ENCODE results near the gene DOCK8.
"Not testable (repeated sequence)": the region's sequence is repeated elsewhere in the genome, so short reads cannot be mapped to it uniquely, and the experiment has no call there.

Gene DOCK8

GRCh38 chr9:214648-215493, at the start of gene DOCK8:
Gene DOCK8, plus strand, starts transcription at chr9:214865. Its CDS starts 112 bp downstream, at chr9:214977.
- DNase-seq (ENCODE audit: low spot score): peak; percentile 79

GRCh38 chr9:169757-170156, 44.9 kb upstream of the DOCK8 start:
- DNase-seq (ENCODE audit: low spot score): not testable (repeated sequence)

GRCh38 chr9:178140-178825, 36.4 kb upstream of the DOCK8 start:
- peak; percentile 3 for DNase-seq (ENCODE audit: low spot score)

GRCh38 chr9:178970-179383, 35.7 kb upstream of the DOCK8 start, which contains the start of gene ZNG1A:
Gene ZNG1A, minus strand, starts transcription at chr9:179056. Its CDS starts 87 bp downstream, at chr9:178969.
- peak; percentile 89 for DNase-seq (ENCODE audit: low spot score)

- not testable (repeated sequence) for DNase-seq (ENCODE audit: low spot score)
Observed at GRCh38 chr9:199601-200000, 15.1 kb upstream of the DOCK8 start.

- no peak for DNase-seq (ENCODE audit: low spot score)
Observed at GRCh38 chr9:206481-206880, 8.2 kb upstream of the DOCK8 start.

- no peak for DNase-seq (ENCODE audit: low spot score)
Observed at GRCh38 chr9:209143-209758, 5.4 kb upstream of the DOCK8 start.

GRCh38 chr9:211036-211435, 3.6 kb upstream of the DOCK8 start:
- DNase-seq (ENCODE audit: low spot score): no peak

- DNase-seq (ENCODE audit: low spot score): no peak
Observed at GRCh38 chr9:211557-211956, 3.1 kb upstream of the DOCK8 start.

GRCh38 chr9:212297-212696, 2.4 kb upstream of the DOCK8 start:
- no peak for DNase-seq (ENCODE audit: low spot score)

- DNase-seq (ENCODE audit: low spot score): not testable (repeated sequence)
Observed at GRCh38 chr9:213901-214300, 764 bp upstream of the DOCK8 start.

- DNase-seq (ENCODE audit: low spot score): no peak
Observed at GRCh38 chr9:214351-214647, 366 bp upstream of the DOCK8 start.

- peak; percentile 30 for DNase-seq (ENCODE audit: low spot score)
Observed at GRCh38 chr9:215631-216155, 1.0 kb downstream of the DOCK8 start.

- no peak for DNase-seq (ENCODE audit: low spot score)
Observed at GRCh38 chr9:216866-217265, 2.2 kb downstream of the DOCK8 start.

GRCh38 chr9:217950-218349, 3.3 kb downstream of the DOCK8 start:
- DNase-seq (ENCODE audit: low spot score): no peak

- not testable (repeated sequence) for DNase-seq (ENCODE audit: low spot score)
Observed at GRCh38 chr9:219036-219435, 4.4 kb downstream of the DOCK8 start.

GRCh38 chr9:219670-220365, 5.2 kb downstream of the DOCK8 start:
- DNase-seq (ENCODE audit: low spot score): no peak

- no peak for DNase-seq (ENCODE audit: low spot score)
Observed at GRCh38 chr9:221989-222776, 7.5 kb downstream of the DOCK8 start.

GRCh38 chr9:223152-223551, 8.5 kb downstream of the DOCK8 start:
- DNase-seq (ENCODE audit: low spot score): no peak

GRCh38 chr9:224026-224425, 9.4 kb downstream of the DOCK8 start:
- no peak for DNase-seq (ENCODE audit: low spot score)

Data from NAMALWA (cell line).